MM.1S (cell line): ENCODE results near the gene BRD1.

ENCODE experiments used
- DNase-seq: peaks from one replicate; pipeline ENCODE4 v3.0.0-alpha.2; 2015
- H2AFZ ChIP-seq: fragments of 300-600 bp; sonication (generic); 2 replicates; pipeline ENCODE4 v1.6.0; 2016; ENCODE audit warnings: antibody characterized with exemption, low read length
- H3F3A ChIP-seq: fragments of 300-600 bp; sonication (generic); 2 replicates; pipeline ENCODE4 v1.6.1; 2016; ENCODE audit warnings: mild to moderate bottlenecking, antibody characterized with exemption, low read length, moderate library complexity, mixed read lengths; ENCODE audit not compliant: insufficient read depth
- H3K27ac ChIP-seq: fragments of 300-600 bp; sonication (generic); 2 replicates; pipeline ENCODE4 v1.5.1; 2016; ENCODE audit warnings: mild to moderate bottlenecking, low read length
- H3K27me3 ChIP-seq: fragments of 300-600 bp; sonication (generic); replicated peaks from 2 replicates; pipeline ENCODE4 v1.6.0; 2016; ENCODE audit warnings: low read length; ENCODE audit not compliant: insufficient read depth
- H3K36me3 ChIP-seq: fragments of 300-600 bp; sonication (generic); replicated peaks from 2 replicates; pipeline ENCODE4 v1.6.1; 2016; ENCODE audit warnings: mild to moderate bottlenecking, low read length, mixed read lengths; ENCODE audit not compliant: insufficient read depth
- H3K4me1 ChIP-seq: fragments of 300-600 bp; sonication (generic); 2 replicates; pipeline ENCODE4 v1.6.1; 2016; ENCODE audit warnings: low read length, mixed read lengths
- H3K4me2 ChIP-seq: fragments of 300-600 bp; sonication (generic); 2 replicates; pipeline ENCODE4 v1.6.0; 2016; ENCODE audit warnings: low read depth, low read length
- H3K4me3 ChIP-seq: fragments of 300-600 bp; sonication (generic); 2 replicates; pipeline ENCODE4 v1.5.1; 2016; ENCODE audit warnings: low read length, mixed read lengths
- H3K79me2 ChIP-seq: fragments of 300-600 bp; sonication (generic); 2 replicates; pipeline ENCODE4 v1.6.1; 2016; ENCODE audit warnings: mixed run types, low read length, mixed read lengths
- H3K9ac ChIP-seq: fragments of 300-600 bp; sonication (generic); 2 replicates; pipeline ENCODE4 v1.6.1; 2016; ENCODE audit warnings: low read length, mixed read lengths
- H3K9me2 ChIP-seq: fragments of 300-600 bp; sonication (generic); replicated peaks from 2 replicates; pipeline ENCODE4 v1.6.1; 2016; ENCODE audit warnings: mild to moderate bottlenecking, low read length, mixed read lengths; ENCODE audit not compliant: insufficient read depth
- H3K9me3 ChIP-seq: fragments of 300-600 bp; sonication (generic); replicated peaks from 2 replicates; pipeline ENCODE4 v1.6.1; 2016; ENCODE audit warnings: mild to moderate bottlenecking, low read length, mixed read lengths; ENCODE audit not compliant: insufficient read depth
- H4K20me1 ChIP-seq: fragments of 300-600 bp; sonication (generic); 2 replicates; pipeline ENCODE4 v1.6.1; 2016; ENCODE audit warnings: mild to moderate bottlenecking, low read length, moderate library complexity, mixed read lengths; ENCODE audit not compliant: insufficient read depth
- EZH2 ChIP-seq: fragments of 300-600 bp; sonication (generic); optimal IDR thresholded peaks from 2 replicates; pipeline ENCODE3; 2017; ENCODE audit warnings: low read depth, mild to moderate bottlenecking, antibody characterized with exemption, low read length, mixed read lengths
- EZH2phosphoT487 ChIP-seq: fragments of 300-600 bp; sonication (generic); IDR thresholded peaks from 2 replicates; pipeline ENCODE4 v1.6.1; 2018; ENCODE audit warnings: antibody characterized with exemption, low read length
- TF ChIP-seq, protein P1 (sequence below): fragments of 300-600 bp; sonication (generic); IDR thresholded peaks from 2 replicates; pipeline ENCODE4 v1.5.1; 2016; ENCODE audit warnings: antibody characterized with exemption, low read length, mixed read lengths

BRD1 gene

DNA sequence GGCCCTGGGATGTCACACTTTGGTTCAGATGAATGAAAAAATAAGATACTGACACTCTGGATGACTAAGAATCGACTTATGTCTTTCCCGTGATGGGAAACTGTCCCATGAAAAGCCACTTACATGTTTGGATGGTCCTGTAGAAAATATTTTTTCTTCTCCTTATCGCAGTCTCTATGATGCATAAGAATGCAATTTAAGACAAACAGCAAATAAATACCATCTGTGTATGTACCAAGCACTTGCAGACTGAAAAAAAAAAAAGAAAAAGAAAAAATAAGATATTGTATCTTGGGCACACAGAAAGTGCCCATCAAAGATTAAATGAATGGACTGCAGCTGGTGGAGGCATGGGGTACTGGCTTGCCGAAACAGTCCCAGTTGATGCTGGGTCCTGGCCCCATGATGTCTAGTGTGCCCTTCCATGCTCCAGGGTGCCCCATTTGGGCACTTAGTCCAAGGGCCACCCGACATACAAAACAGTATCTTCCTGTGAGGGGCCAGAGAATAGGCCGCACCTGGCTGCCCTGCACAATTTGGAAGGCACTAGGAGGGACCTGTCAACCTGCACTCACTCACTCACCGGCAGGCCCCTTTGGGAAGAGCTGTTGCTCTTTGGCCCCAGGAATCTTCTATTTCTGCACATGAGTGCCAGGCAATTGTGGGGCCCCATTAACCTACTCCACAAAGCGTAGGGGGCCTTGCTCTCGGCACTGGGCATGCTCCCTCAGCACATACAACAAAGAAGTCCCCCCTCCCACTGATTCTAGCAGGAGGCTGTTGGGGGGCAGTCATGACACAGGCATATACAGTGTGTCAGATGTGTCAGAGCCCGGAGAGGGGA is 23.5 kb upstream of the BRD1 start:
- H3K79me2 ChIP-seq = peaks cover 21% of the 10 kb centered on the region
- peaks cover 21% of the 10 kb centered on the region for H3K27me3 ChIP-seq
- H3K9ac ChIP-seq = no peak overlapping the region
- H3K9me3 ChIP-seq = no peaks in the 10 kb centered on the region
- H4K20me1 ChIP-seq = no peaks in the 10 kb centered on the region
- H3K4me1 ChIP-seq = peaks cover 10% of the 10 kb centered on the region; the same call in 1 of the 2 replicates
- no peak overlapping the region for H3K4me2 ChIP-seq
- no peak overlapping the region for H3K27ac ChIP-seq
- peaks cover 8% of the 10 kb centered on the region for H3F3A ChIP-seq
- no peak overlapping the region for H2AFZ ChIP-seq
- H3K9me2 ChIP-seq = no peaks in the 10 kb centered on the region
- no peak for DNase-seq
- H3K36me3 ChIP-seq = no peaks in the 10 kb centered on the region
- TF ChIP-seq EZH2 = no peak
- TF ChIP-seq, protein P1, sequence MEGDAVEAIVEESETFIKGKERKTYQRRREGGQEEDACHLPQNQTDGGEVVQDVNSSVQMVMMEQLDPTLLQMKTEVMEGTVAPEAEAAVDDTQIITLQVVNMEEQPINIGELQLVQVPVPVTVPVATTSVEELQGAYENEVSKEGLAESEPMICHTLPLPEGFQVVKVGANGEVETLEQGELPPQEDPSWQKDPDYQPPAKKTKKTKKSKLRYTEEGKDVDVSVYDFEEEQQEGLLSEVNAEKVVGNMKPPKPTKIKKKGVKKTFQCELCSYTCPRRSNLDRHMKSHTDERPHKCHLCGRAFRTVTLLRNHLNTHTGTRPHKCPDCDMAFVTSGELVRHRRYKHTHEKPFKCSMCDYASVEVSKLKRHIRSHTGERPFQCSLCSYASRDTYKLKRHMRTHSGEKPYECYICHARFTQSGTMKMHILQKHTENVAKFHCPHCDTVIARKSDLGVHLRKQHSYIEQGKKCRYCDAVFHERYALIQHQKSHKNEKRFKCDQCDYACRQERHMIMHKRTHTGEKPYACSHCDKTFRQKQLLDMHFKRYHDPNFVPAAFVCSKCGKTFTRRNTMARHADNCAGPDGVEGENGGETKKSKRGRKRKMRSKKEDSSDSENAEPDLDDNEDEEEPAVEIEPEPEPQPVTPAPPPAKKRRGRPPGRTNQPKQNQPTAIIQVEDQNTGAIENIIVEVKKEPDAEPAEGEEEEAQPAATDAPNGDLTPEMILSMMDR = no peak
- no peak overlapping the region for H3K4me3 ChIP-seq

DNA sequence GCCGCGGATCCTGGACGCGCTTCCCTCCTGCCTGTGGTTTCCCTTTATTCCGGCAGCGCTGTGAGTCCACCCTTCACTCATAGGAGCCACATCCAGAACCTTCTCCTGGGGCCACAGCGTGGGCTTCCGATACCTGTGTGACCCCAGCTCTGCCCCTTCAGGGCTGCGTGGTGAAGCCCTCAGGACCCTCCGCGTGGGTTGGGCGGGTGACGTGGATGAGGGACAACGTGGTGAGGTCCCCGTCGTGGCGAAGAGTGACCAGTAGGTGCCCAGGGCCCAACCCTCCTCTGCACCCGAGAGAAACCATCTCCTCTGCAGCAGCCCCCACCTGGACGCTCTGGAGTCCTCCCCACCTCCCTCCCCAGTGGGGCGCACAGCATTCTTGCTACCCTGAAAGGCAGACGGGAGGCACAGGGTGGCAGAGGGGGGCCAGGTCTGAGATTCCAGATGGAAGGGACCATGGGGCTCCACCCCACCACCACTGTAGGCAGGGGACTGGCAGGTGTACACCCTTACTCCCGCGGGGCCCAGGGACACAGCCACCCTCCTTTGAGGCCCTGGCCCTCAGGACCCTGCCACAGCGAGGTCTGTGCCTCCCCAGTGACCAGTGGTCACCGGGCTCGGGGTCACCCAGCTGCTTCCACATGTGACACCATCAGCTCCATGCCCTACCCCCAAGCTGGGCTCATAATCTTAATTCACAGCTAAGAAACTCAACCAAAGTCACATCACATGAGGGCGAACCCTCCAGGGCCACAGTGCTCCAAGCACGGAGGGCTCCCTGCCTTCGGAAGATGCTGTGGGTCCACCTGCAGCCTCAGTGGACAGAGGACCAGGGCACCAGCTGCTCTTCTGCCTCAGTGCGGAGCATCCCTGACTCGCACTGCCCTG is 22.6 kb upstream of the BRD1 start:
- H3K79me2 ChIP-seq = peaks cover 11% of the 10 kb centered on the region
- DNase-seq = no peak
- peaks cover 7% of the 10 kb centered on the region; the same call in 1 of the 2 replicates for H3K4me1 ChIP-seq
- no peaks in the 10 kb centered on the region for H3K9me2 ChIP-seq
- H3K27ac ChIP-seq = no peak overlapping the region
- no peak overlapping the region for H3K4me3 ChIP-seq
- TF ChIP-seq EZH2 = no peak
- TF ChIP-seq EZH2phosphoT487 = no peak
- TF ChIP-seq, protein P1 = no peak
- H3F3A ChIP-seq = peaks cover 8% of the 10 kb centered on the region
- H3K36me3 ChIP-seq = no peaks in the 10 kb centered on the region
- H4K20me1 ChIP-seq = no peaks in the 10 kb centered on the region
- no peaks in the 10 kb centered on the region for H3K9me3 ChIP-seq
- no peak overlapping the region for H3K4me2 ChIP-seq
- no peak overlapping the region for H2AFZ ChIP-seq
- peaks cover 30% of the 10 kb centered on the region for H3K27me3 ChIP-seq
- H3K9ac ChIP-seq = no peak overlapping the region

DNA sequence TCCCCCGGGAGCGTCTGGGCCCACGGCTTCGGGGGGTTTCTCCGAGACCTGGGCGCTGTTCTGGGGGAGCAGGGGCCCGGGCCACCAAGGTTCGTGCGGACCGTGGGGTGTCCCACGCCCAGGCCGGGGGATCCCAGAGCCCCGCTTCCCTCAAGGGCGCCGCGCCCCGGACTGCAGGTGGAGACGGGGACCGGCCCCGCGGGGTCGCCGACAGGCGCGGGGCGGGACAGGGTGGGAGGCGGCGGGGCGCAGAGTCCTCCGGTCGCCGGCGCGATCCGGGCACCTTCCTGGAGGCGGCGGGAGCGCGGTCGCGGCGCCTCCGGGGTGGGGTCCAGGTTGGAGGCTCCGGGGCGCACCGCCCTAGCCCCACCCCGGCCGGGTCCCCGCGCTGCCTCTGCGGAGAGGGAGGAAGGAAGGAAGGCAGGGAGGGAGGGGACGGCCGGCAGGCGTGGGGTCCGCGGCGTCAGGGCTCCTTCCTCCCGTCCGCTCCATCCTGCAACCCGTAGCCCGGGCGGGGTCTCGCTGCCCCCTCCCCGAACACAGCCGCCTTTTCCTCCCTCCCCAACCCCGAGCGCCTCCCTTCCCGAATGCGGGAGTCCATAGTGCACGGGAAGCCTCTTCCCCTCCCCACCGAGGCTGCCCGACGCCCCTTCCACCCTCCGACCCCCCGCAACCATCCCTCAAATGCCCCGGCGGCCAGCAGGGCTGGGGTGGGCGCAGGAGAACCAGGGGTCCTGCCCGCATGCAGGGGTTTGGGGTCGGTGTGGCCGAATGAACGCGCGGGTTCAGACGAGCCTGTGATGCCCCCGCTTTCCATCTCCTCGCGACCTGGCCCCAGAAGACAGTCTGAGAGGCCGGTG is 21.7 kb upstream of the BRD1 start:
- H2AFZ ChIP-seq = no peak overlapping the region

More for the DNA sequence above, 21.7 kb upstream of the BRD1 start:
- no peak overlapping the region for H3K9ac ChIP-seq
- H3K27ac ChIP-seq = no peak overlapping the region
- no peaks in the 10 kb centered on the region for H4K20me1 ChIP-seq
- H3K36me3 ChIP-seq = no peaks in the 10 kb centered on the region
- no peak for DNase-seq
- no peak for TF ChIP-seq EZH2
- peaks cover 3% of the 10 kb centered on the region for H3K79me2 ChIP-seq
- H3K4me1 ChIP-seq = no peaks in the 10 kb centered on the region
- H3K27me3 ChIP-seq = peaks cover 37% of the 10 kb centered on the region
- no peak overlapping the region for H3K4me3 ChIP-seq
- no peaks in the 10 kb centered on the region for H3K9me2 ChIP-seq
- H3K9me3 ChIP-seq = no peaks in the 10 kb centered on the region
- H3F3A ChIP-seq = peaks cover 8% of the 10 kb centered on the region
- no peak overlapping the region for H3K4me2 ChIP-seq
